Measurements from ENCODE around the gene TSPAN5.

Gene TSPAN5

DNA sequence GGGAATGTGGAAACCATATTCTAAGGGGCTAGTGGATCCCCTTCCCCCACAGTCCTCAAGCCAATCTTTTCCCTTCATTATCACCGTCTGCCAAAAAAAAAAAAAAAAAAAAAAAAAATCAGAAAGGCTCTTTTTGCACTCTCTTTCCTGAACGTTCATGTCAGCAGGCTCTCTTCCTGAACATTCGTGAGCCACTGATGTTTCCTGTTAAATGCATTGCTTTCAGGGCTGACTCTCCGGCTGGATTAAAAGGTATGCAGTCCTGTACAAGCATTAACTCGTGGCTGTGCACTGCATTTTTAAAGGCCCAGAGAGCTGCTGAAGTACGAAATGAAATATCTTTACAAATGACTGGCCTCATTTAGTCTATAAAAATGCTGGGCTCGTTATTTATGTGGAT, 34.0 kb upstream of the TSPAN5 start:
- no peak for DNase-seq (ENCODE audit: extremely low read depth, insufficient read length)
- TF ChIP-seq CTCF (IDR thresholded peaks at IDR 0.05; ENCODE audit: insufficient read depth, low read length, poor library complexity, severe bottlenecking): no peak
- Histone ChIP-seq H3K4me3 (replicated peaks; ENCODE audit: low read depth, low read length) (no peak overlapping the region), H3K36me3 (ENCODE audit: control insufficient read depth, insufficient read depth, low read length) (no peaks in the 10 kb centered on the region), H3K27me3 (replicated peaks; ENCODE audit: control insufficient read depth, insufficient read depth, low read length) (no peaks in the 10 kb centered on the region)

DNA sequence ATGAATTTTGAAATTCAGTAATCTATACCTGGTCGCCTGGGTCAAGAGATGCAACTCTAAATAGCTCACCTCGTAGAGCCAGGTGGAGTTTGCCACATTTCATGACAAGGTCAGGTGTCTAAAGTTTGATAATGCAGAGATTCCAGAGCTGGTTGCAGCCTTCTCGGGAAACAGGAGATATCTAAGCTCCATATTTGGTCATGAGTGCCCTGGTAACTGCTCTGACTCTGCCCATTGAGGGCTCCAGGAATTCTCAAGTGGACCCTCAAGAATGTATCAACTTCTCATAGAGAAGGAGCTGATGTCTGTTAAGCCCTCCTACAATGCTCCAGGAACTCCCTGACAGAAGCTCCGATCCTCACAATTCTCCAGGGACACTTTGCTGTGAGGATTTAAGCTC, 33.2 kb upstream of the TSPAN5 start:
- Histone ChIP-seq H3K27me3 (replicated peaks; ENCODE audit: control insufficient read depth, insufficient read depth, low read length) (no peaks in the 10 kb centered on the region), H3K4me3 (replicated peaks; ENCODE audit: low read depth, low read length) (no peak overlapping the region), H3K36me3 (ENCODE audit: control insufficient read depth, insufficient read depth, low read length) (no peaks in the 10 kb centered on the region)
- TF ChIP-seq CTCF (IDR thresholded peaks at IDR 0.05; ENCODE audit: insufficient read depth, low read length, poor library complexity, severe bottlenecking): no peak
- DNase-seq (ENCODE audit: extremely low read depth, insufficient read length): no peak

GRCh38 chr4:98689507-98690174, 31.2 kb upstream of the TSPAN5 start:
- TF ChIP-seq CTCF (IDR thresholded peaks at IDR 0.05; ENCODE audit: insufficient read depth, low read length, poor library complexity, severe bottlenecking): no peak
- no peaks in the 10 kb centered on the region for H3K36me3 ChIP-seq (ENCODE audit: control insufficient read depth, insufficient read depth, low read length)
- H3K27me3 ChIP-seq (replicated peaks; ENCODE audit: control insufficient read depth, insufficient read depth, low read length): no peaks in the 10 kb centered on the region
- DNase-seq (ENCODE audit: extremely low read depth, insufficient read length): no peak
- H3K4me3 ChIP-seq (replicated peaks; ENCODE audit: low read depth, low read length): no peak overlapping the region

GRCh38 chr4:98688411-98689290, 30.2 kb upstream of the TSPAN5 start:
- no peak for DNase-seq (ENCODE audit: extremely low read depth, insufficient read length)
- no peak for TF ChIP-seq CTCF (IDR thresholded peaks at IDR 0.05; ENCODE audit: insufficient read depth, low read length, poor library complexity, severe bottlenecking)
- Histone ChIP-seq H3K4me3 (replicated peaks; ENCODE audit: low read depth, low read length) (no peak overlapping the region), H3K27me3 (replicated peaks; ENCODE audit: control insufficient read depth, insufficient read depth, low read length) (no peaks in the 10 kb centered on the region), H3K36me3 (ENCODE audit: control insufficient read depth, insufficient read depth, low read length) (no peaks in the 10 kb centered on the region)

DNA sequence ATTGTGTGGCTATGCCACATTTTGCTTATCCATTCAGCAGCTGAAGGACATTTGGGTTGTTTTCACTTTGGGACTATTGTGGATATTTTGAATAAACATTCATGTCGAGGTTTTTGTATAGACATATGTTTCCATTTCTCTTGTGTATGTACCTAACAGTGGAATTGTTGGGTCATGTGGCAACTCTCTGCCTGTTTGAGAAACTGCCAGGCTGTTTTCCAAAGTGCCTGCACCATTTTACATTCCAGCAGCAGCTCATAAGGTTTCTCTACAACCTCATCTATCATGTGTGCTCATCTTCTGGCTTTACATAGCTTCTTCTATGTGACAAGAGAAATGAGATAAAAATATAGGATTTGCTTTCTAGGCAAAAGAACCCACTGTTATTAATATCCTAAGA, 29.5 kb upstream of the TSPAN5 start:
- TF ChIP-seq CTCF (IDR thresholded peaks at IDR 0.05; ENCODE audit: insufficient read depth, low read length, poor library complexity, severe bottlenecking): no peak
- H3K36me3 ChIP-seq (ENCODE audit: control insufficient read depth, insufficient read depth, low read length): no peaks in the 10 kb centered on the region
- H3K27me3 ChIP-seq (replicated peaks; ENCODE audit: control insufficient read depth, insufficient read depth, low read length): no peaks in the 10 kb centered on the region
- DNase-seq (ENCODE audit: extremely low read depth, insufficient read length): no peak
- H3K4me3 ChIP-seq (replicated peaks; ENCODE audit: low read depth, low read length): no peak overlapping the region

Measured in GM06990 (cell line).